Activated CD4-positive, CD25-positive, alpha-beta regulatory T cell (primary cell): ENCODE data around the gene DPYD.

Experiments used
- DNase-seq, 4 experiments: peaks; one replicate each; lab custom pipeline; 2025; lab: John Stamatoyannopoulos, UW

The DPYD gene

GRCh38 chr1:97693601-97694000 lies 227.2 kb downstream of the DPYD start:
- no peak for DNase-seq

- DNase-seq = no peak
Measured at GRCh38 chr1:97691325-97691724, 229.5 kb downstream of the DPYD start.

- DNase-seq = no peak
Measured at GRCh38 chr1:97685360-97685759, 235.5 kb downstream of the DPYD start.

- no peak for DNase-seq
Measured at GRCh38 chr1:97680894-97681293, 239.9 kb downstream of the DPYD start.

GRCh38 chr1:97680470-97680869 lies 240.4 kb downstream of the DPYD start:
- DNase-seq = no peak

- no peak for DNase-seq
Measured at GRCh38 chr1:97677702-97678101, 243.1 kb downstream of the DPYD start.

- no peak for DNase-seq
Measured at GRCh38 chr1:97674517-97674916, 246.3 kb downstream of the DPYD start.

GRCh38 chr1:97668945-97669344 lies 251.9 kb downstream of the DPYD start:
- DNase-seq = no peak

- no peak for DNase-seq
Measured at GRCh38 chr1:97660431-97661105, 260.3 kb downstream of the DPYD start.

- DNase-seq = no peak
Measured at GRCh38 chr1:97654876-97655585, 265.8 kb downstream of the DPYD start.

- DNase-seq = no peak
Measured at GRCh38 chr1:97651250-97651649, 269.6 kb downstream of the DPYD start.

GRCh38 chr1:97649591-97649990 lies 271.2 kb downstream of the DPYD start:
- DNase-seq = no peak

- DNase-seq = no peak
Measured at GRCh38 chr1:97647776-97648175, 273.1 kb downstream of the DPYD start.

GRCh38 chr1:97646071-97646470 lies 274.8 kb downstream of the DPYD start:
- DNase-seq = no peak

- DNase-seq = no peak
Measured at GRCh38 chr1:97640677-97641076, 280.2 kb downstream of the DPYD start.

- DNase-seq = no peak
Measured at GRCh38 chr1:97636941-97637340, 283.9 kb downstream of the DPYD start.

GRCh38 chr1:97634758-97635157 lies 286.1 kb downstream of the DPYD start:
- no peak for DNase-seq

GRCh38 chr1:97632776-97633175 lies 288.1 kb downstream of the DPYD start:
- no peak for DNase-seq

- no peak for DNase-seq
Measured at GRCh38 chr1:97632075-97632474, 288.8 kb downstream of the DPYD start.

- no peak for DNase-seq
Measured at GRCh38 chr1:97630948-97631347, 289.9 kb downstream of the DPYD start.

- no peak for DNase-seq
Measured at GRCh38 chr1:97630281-97630680, 290.6 kb downstream of the DPYD start.

GRCh38 chr1:97623220-97623619 lies 297.6 kb downstream of the DPYD start:
- no peak for DNase-seq

GRCh38 chr1:97621955-97622354 lies 298.9 kb downstream of the DPYD start:
- no peak for DNase-seq

GRCh38 chr1:97619706-97620105 lies 301.1 kb downstream of the DPYD start:
- DNase-seq = no peak
